ENCODE data around the gene NXNL2. TPM values are rescaled to one million over a fixed set of nuclear protein-coding genes. Genes with fewer than 3 reads are reported as not detected.

NXNL2 gene
- total RNA-seq, 1 donor: 1.1 TPM

GRCh38 chr9:88530051-88530450, 4.9 kb upstream of the NXNL2 start:
- TF ChIP-seq CTCF (IDR thresholded peaks at IDR 0.05; ENCODE audit: insufficient read depth, low read length): no peak
- no peak overlapping the region for H3K4me3 ChIP-seq (ENCODE audit: low read depth, low read length)
- DNase-seq (ENCODE audit: low read depth): peak; percentile 92

GRCh38 chr9:88531920-88532698, 2.9 kb upstream of the NXNL2 start:
- DNase-seq (ENCODE audit: low read depth): peak; percentile 59
- H3K4me3 ChIP-seq (ENCODE audit: low read depth, low read length): no peak overlapping the region
- no peak for TF ChIP-seq CTCF (IDR thresholded peaks at IDR 0.05; ENCODE audit: insufficient read depth, low read length)

GRCh38 chr9:88533951-88534455, 975 bp upstream of the NXNL2 start:
- peak overlapping the region; percentile 67 for H3K4me3 ChIP-seq (ENCODE audit: low read depth, low read length)
- DNase-seq (ENCODE audit: low read depth): no peak
- peak; percentile 25 for TF ChIP-seq CTCF (IDR thresholded peaks at IDR 0.05; ENCODE audit: insufficient read depth, low read length)

GRCh38 chr9:88535226-88536022, 446 bp downstream of the NXNL2 start:
- peak overlapping the region; percentile 74 for H3K4me3 ChIP-seq (ENCODE audit: low read depth, low read length)
- no peak for DNase-seq (ENCODE audit: low read depth)
- TF ChIP-seq CTCF (IDR thresholded peaks at IDR 0.05; ENCODE audit: insufficient read depth, low read length): peak; percentile 1

- no peak for TF ChIP-seq CTCF (IDR thresholded peaks at IDR 0.05; ENCODE audit: insufficient read depth, low read length)
- no peak for DNase-seq (ENCODE audit: low read depth)
- peak overlapping the region; percentile 74 for H3K4me3 ChIP-seq (ENCODE audit: low read depth, low read length)
Measured at GRCh38 chr9:88536023-88536324, 996 bp downstream of the NXNL2 start.

- no peak for TF ChIP-seq CTCF (IDR thresholded peaks at IDR 0.05; ENCODE audit: insufficient read depth, low read length)
- peak overlapping the region; percentile 74 for H3K4me3 ChIP-seq (ENCODE audit: low read depth, low read length)
- DNase-seq (ENCODE audit: low read depth): no peak
Measured at GRCh38 chr9:88536951-88537760, 2.2 kb downstream of the NXNL2 start.
